Effector memory CD8-positive, alpha-beta T cell (primary cell): ENCODE data around the gene COL4A1.

Experiments
- ATAC-seq: fragments of 150-1000 bp; cut with Tn5 transposase; replicated peaks from 2 replicates; pipeline ENCODE4 v1.10.0; 2021; ENCODE audit warnings: mild to moderate bottlenecking, moderate library complexity
- DNase-seq, 3 experiments: peaks; one replicate each; pipeline ENCODE4 v3.0.0; 2021
- H3K27ac Mint-ChIP-seq, 2 donors: one replicate each; pipeline ENCODE4 v1.8.0; 2022; ENCODE audit warnings: mild to moderate bottlenecking in 2 of 2, mixed read lengths in 2 of 2, moderate library complexity in 2 of 2
- H3K27me3 Mint-ChIP-seq, 2 donors: one replicate each; pipeline ENCODE4 v1.8.0; 2022; ENCODE audit warnings: mixed read lengths in 2 of 2
- H3K36me3 Mint-ChIP-seq: one replicate; pipeline ENCODE4 v1.8.0; 2022; ENCODE audit warnings: mild to moderate bottlenecking, moderate library complexity, mixed read lengths; ENCODE audit not compliant: insufficient read depth
- H3K4me1 Mint-ChIP-seq, 2 donors: one replicate each; pipeline ENCODE4 v1.8.0; 2022; ENCODE audit warnings: low read depth in 2 of 2, mixed read lengths in 2 of 2
- H3K4me3 Mint-ChIP-seq, 2 donors: one replicate each; pipeline ENCODE4 v1.8.0; 2022; ENCODE audit warnings: mild to moderate bottlenecking in 2 of 2, mixed read lengths in 2 of 2, moderate library complexity in 2 of 2
- H3K9me3 Mint-ChIP-seq, 2 donors: one replicate each; pipeline ENCODE4 v1.8.0; 2022; ENCODE audit warnings: mixed read lengths in 2 of 2

Gene COL4A1

GRCh38 chr13:110136660-110137585 lies 170.0 kb downstream of the COL4A1 start:
- H3K9me3 Mint-ChIP-seq: no peaks in the 10 kb centered on the region
- peaks cover 7% of the 10 kb centered on the region in 2 donors for H3K4me1 Mint-ChIP-seq
- no peak overlapping the region for H3K27ac Mint-ChIP-seq
- ATAC-seq: no peak
- peaks cover 23 to 31% of the 10 kb centered on the region in 2 donors for H3K27me3 Mint-ChIP-seq
- no peaks in the 10 kb centered on the region for H3K36me3 Mint-ChIP-seq
- H3K4me3 Mint-ChIP-seq: peak overlapping the region; percentile 60 to 71
- no peak for DNase-seq

GRCh38 chr13:110135977-110136597 lies 170.9 kb downstream of the COL4A1 start:
- Mint-ChIP-seq H3K27ac (no peak overlapping the region), H3K36me3 (no peaks in the 10 kb centered on the region), H3K27me3 (peaks cover 23 to 31% of the 10 kb centered on the region in 2 donors), H3K9me3 (no peaks in the 10 kb centered on the region), H3K4me3 (no peak overlapping the region), H3K4me1 (peaks cover 7% of the 10 kb centered on the region in 2 donors)
- DNase-seq: no peak
- ATAC-seq: no peak

GRCh38 chr13:110134801-110135200 lies 172.2 kb downstream of the COL4A1 start:
- Mint-ChIP-seq H3K4me1 (peaks cover 7% of the 10 kb centered on the region in 2 donors), H3K27me3 (peaks cover 23 to 40% of the 10 kb centered on the region in 2 donors), H3K9me3 (no peaks in the 10 kb centered on the region), H3K4me3 (no peak overlapping the region), H3K27ac (no peak overlapping the region), H3K36me3 (no peaks in the 10 kb centered on the region)
- ATAC-seq (no peak), DNase-seq (no peak)

GRCh38 chr13:110133425-110134235 lies 173.3 kb downstream of the COL4A1 start:
- no peaks in the 10 kb centered on the region for H3K9me3 Mint-ChIP-seq

GRCh38 chr13:110132225-110132982 lies 174.6 kb downstream of the COL4A1 start:
- Mint-ChIP-seq H3K9me3 (no peaks in the 10 kb centered on the region), H3K27ac (no peak overlapping the region), H3K4me1 (peaks cover 0 to 3% of the 10 kb centered on the region in 2 donors), H3K36me3 (no peaks in the 10 kb centered on the region), H3K4me3 (no peak overlapping the region), H3K27me3 (peaks cover 9 to 34% of the 10 kb centered on the region in 2 donors)
- DNase-seq: no peak
- ATAC-seq: no peak

More at GRCh38 chr13:110133425-110134235, 173.3 kb downstream of the COL4A1 start:
- no peak overlapping the region for H3K4me3 Mint-ChIP-seq
- DNase-seq (no peak), ATAC-seq (no peak)
- H3K27ac Mint-ChIP-seq: no peak overlapping the region
- H3K27me3 Mint-ChIP-seq: peaks cover 15 to 40% of the 10 kb centered on the region in 2 donors
- H3K4me1 Mint-ChIP-seq: peaks cover 7% of the 10 kb centered on the region in 2 donors
- H3K36me3 Mint-ChIP-seq: no peaks in the 10 kb centered on the region

GRCh38 chr13:110131424-110131823 lies 175.5 kb downstream of the COL4A1 start:
- Mint-ChIP-seq H3K9me3 (no peaks in the 10 kb centered on the region), H3K27me3 (peaks cover 5 to 34% of the 10 kb centered on the region in 2 donors), H3K4me1 (no peaks in the 10 kb centered on the region), H3K27ac (no peak overlapping the region), H3K4me3 (no peak overlapping the region), H3K36me3 (no peaks in the 10 kb centered on the region)
- ATAC-seq: no peak
- no peak for DNase-seq

GRCh38 chr13:110130431-110130830 lies 176.5 kb downstream of the COL4A1 start:
- Mint-ChIP-seq H3K4me3 (no peak overlapping the region), H3K4me1 (no peaks in the 10 kb centered on the region), H3K27ac (no peak overlapping the region), H3K9me3 (no peaks in the 10 kb centered on the region), H3K27me3 (peaks cover 0 to 29% of the 10 kb centered on the region in 2 donors), H3K36me3 (no peaks in the 10 kb centered on the region)
- no peak for ATAC-seq
- DNase-seq: no peak

GRCh38 chr13:110129539-110130186 lies 177.3 kb downstream of the COL4A1 start:
- H3K27me3 Mint-ChIP-seq: peaks cover 0 to 36% of the 10 kb centered on the region in 2 donors

GRCh38 chr13:110129076-110129475 lies 177.9 kb downstream of the COL4A1 start:
- no peak for ATAC-seq
- H3K27me3 Mint-ChIP-seq: peaks cover 0 to 42% of the 10 kb centered on the region in 2 donors

More at GRCh38 chr13:110129539-110130186, 177.3 kb downstream of the COL4A1 start:
- Mint-ChIP-seq H3K4me1 (no peaks in the 10 kb centered on the region), H3K4me3 (no peak overlapping the region), H3K27ac (no peak overlapping the region), H3K36me3 (no peaks in the 10 kb centered on the region), H3K9me3 (no peaks in the 10 kb centered on the region)
- no peak for DNase-seq
- ATAC-seq: no peak

GRCh38 chr13:110128546-110128945 lies 178.4 kb downstream of the COL4A1 start:
- H3K4me3 Mint-ChIP-seq: no peak overlapping the region
- no peaks in the 10 kb centered on the region for H3K9me3 Mint-ChIP-seq
- ATAC-seq: no peak
- no peak overlapping the region for H3K27ac Mint-ChIP-seq
- no peaks in the 10 kb centered on the region for H3K4me1 Mint-ChIP-seq
- DNase-seq: no peak
- H3K36me3 Mint-ChIP-seq: no peaks in the 10 kb centered on the region
- H3K27me3 Mint-ChIP-seq: peaks cover 0 to 45% of the 10 kb centered on the region in 2 donors

More at GRCh38 chr13:110129076-110129475, 177.9 kb downstream of the COL4A1 start:
- H3K36me3 Mint-ChIP-seq: no peaks in the 10 kb centered on the region
- DNase-seq: no peak
- no peaks in the 10 kb centered on the region for H3K4me1 Mint-ChIP-seq
- H3K27ac Mint-ChIP-seq: no peak overlapping the region
- no peaks in the 10 kb centered on the region for H3K9me3 Mint-ChIP-seq
- H3K4me3 Mint-ChIP-seq: no peak overlapping the region

GRCh38 chr13:110127986-110128511 lies 178.9 kb downstream of the COL4A1 start:
- Mint-ChIP-seq H3K36me3 (no peaks in the 10 kb centered on the region), H3K27ac (no peak overlapping the region), H3K27me3 (peaks cover 0 to 43% of the 10 kb centered on the region in 2 donors), H3K4me3 (no peak overlapping the region), H3K4me1 (no peaks in the 10 kb centered on the region), H3K9me3 (no peaks in the 10 kb centered on the region)
- ATAC-seq (no peak), DNase-seq (no peak)

- Mint-ChIP-seq H3K36me3 (no peaks in the 10 kb centered on the region), H3K4me1 (no peaks in the 10 kb centered on the region), H3K4me3 (no peak overlapping the region), H3K27ac (no peak overlapping the region), H3K9me3 (no peaks in the 10 kb centered on the region), H3K27me3 (peaks cover 0 to 49% of the 10 kb centered on the region in 2 donors)
- ATAC-seq (no peak), DNase-seq (no peak)
These were observed 180.5 kb downstream of the COL4A1 start for GRCh38 chr13:110126391-110126961.
